GM21717 (cell line): ENCODE data around the gene VWA3A.
"Not testable (repeated sequence)": the region's sequence is repeated elsewhere in the genome, so short reads cannot be mapped to it uniquely, and the experiment has no call there.

ENCODE experiments used
- ATAC-seq: cut with Tn5 transposase; IDR thresholded peaks from one replicate; pipeline ENCODE4 v1.9.1; 2021; ENCODE audit warnings: mild to moderate bottlenecking, moderate library complexity; ENCODE audit not compliant: unreplicated experiment

The VWA3A gene

DNA sequence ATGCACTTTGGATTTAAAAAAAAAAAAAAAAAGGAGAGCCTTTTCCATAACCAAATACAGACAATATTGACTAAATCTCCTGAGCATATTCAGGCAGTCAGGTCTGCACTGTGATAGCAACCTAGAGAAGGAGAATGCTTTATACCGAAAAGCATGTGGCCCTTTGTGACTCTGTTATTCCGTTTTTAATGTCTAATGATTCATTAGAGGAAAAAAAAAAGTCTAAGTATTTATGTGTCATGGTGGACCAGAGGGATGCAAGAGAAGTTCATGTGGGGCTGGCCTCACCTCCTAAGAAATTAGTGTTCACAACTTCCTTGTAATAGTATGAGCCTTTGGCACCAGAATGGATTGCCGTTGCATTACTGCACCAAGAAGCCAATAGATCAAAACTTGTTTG, 11.3 kb upstream of the VWA3A start:
- ATAC-seq = no peak

DNA sequence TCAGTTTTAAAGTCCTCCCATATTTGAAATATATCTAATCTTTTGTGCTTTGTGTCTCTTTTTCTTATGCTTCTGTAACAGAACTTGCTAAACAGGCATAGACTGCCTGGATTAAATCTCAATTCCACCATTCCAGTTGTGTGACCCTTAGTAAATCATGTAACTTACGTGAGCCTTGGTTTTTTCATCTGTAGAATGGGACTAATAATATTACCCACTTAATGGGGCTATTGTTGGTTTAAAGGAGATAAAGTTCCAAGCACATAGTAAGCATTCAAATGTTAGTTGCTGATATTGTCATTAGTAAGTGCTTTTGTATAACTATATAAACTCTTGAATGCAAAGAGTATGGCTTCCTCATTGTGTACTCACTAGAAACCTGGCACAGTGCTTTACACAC, 5.9 kb upstream of the VWA3A start:
- ATAC-seq = no peak

DNA sequence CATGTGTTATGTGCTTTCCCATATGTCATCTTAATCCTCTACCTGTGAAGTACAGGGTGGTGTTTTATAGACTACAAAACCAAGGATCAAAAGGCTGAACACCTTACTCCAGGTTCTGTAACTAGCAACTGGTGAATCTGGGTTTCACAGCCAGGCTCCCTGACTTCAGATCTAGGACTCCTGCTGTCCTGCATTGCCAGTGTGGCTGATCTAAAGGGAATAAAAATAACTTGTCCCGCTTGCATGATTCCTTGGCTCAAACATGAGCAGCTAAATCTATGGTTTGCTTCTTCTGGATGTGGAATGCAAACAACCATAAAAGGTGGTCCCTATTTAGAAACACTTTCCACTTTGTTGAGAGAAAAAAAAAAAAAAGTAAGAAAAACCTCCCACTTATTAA, 3.7 kb upstream of the VWA3A start:
- no peak for ATAC-seq

DNA sequence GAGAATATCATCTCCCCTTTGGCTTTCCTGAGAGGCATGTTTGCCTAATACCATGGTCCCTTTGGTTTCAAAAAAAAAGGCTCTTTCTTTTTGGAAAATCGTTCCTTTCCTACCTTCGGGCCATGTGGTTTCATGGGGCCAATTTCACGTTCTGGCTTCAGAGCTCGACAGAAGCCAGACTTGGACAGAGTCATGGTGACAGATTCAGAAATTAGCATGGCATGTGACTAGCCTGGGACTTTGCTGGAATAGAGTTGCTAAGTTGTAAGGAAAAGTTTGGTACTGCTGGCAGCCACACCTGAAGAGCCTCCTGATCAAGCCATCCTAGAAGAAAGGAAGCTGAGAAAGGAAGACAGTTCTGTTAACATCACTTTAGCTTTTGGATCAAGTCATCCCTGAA, 2.4 kb upstream of the VWA3A start:
- ATAC-seq = no peak

DNA sequence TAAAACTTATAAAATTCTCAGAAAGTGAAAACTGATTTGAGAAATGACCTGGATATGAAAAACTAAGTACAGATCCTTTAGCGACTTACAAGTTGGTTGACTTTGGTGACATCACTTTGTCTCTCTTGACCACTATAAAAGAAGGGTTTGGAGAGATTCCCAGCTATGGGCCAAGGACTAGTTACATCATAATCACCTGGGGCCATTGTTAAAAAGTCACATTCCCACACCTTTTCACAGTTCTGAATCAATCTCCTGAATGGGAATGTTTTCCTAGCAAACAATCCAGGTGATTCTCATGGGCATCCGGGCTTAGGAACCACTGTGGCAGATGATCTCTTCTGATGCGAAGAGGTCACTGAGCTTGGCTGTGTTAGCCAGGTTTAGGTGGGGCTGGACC, 620 bp upstream of the VWA3A start:
- ATAC-seq = no peak

DNA sequence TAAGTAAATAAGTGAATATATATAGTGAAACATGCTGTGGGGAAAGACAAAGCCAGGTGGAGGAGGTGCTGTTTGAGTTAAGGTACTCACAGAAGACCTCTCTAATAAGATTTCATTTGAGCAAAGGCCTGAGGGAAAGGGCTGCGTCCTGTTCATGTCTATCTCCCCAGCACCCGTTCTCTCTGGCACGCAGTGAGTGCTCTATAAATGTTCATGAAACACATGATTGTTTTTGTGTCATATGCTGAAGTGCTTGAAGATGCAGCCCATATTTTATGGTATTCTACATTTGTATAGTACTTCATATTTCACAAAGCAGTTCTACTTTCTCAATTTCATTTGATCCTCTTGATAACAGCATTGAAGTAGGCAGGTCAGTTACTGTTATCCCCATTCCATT, 990 bp downstream of the VWA3A start:
- no peak for ATAC-seq

DNA sequence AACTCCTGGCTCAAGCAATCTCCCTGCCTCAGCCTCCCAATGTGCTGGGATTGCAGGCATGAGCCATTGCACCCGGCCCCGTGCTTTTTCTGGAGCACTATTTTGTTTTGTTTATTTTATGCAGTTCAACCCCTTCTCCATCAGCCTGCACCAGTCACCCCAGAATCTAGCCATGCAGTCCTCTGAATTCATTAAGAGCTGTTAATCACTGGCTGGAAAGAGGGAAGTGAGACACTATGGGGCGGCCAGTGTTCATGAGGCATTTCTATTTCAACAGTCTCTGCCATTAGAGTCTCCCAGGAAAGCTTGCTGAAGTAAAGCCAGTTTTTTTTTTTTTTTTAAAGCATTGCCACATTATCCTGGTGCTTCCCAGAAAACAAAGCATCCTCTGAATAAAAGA, 1.7 kb downstream of the VWA3A start:
- no peak for ATAC-seq

DNA sequence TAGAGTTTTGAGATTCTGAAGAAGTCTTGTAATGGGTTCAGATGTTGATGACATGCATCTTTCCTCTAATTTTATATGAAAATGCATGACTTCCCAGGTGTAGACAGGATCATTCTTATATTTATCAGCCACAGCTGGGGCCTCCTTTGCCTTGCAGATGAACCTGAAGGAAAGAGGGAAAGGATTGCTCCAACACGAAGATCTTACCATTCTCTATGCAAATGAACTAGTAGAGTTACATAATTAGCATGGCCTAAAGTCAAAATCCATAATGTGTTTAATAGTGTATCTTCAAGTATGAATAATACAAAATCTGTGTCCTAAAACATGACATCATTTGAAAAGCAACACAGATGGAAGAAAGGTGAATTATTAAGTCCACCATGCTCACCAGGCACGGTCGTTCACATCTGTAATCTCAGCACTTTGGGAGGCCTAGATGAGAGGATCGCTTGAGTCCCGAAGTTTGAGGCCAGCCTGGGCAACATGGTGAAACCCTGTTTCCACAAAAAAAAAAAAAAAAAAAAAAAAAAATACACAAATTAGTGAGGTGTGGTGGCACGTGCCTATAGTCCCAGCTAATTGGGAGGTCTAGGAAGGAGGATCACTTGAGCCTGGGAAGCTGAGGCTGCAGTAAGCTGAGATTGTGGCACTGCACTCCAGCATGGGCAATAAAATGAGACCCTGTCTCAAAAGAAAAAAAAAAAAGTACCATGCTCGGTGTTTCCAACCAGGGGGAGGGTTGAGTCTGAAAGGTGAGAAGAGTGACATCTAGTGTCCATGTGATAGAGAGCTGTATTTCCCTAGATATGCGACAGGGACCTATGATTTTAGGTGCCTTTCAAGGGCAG, 6.3 kb downstream of the VWA3A start:
- ATAC-seq = no peak

DNA sequence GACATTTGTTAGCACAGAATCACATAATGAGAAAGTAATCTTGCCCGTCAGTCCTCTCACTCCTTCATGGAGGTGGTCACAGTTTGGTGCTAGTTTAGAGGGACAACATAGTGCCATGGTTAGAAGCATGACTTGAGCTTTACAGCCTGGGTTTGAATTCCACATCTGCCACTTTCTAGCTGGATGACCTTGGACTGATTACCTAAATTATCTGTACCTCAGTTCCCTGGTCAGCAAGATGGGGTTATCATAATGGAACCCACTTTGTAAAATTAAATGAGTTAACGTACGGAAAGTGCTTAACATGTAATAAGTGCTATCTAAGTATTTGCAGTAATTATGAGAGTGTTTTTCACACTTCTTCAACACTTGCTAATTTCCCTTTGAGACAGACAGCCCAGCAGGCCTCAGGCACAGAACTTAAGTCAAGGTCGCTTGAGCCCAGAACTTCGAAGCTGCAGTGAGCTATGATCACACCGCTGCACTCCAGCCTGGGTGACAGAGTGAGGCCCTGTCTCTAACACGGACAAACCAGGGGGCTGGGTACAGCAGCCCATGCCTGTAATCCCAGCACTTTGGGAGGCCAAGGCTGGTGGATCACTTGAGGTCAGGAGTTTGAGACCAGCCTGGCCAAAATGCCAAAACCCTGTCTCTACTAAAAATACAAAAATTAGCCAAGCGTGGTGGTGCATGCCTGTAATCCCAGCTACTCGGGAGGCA, 7.1 kb downstream of the VWA3A start:
- ATAC-seq = no peak

DNA sequence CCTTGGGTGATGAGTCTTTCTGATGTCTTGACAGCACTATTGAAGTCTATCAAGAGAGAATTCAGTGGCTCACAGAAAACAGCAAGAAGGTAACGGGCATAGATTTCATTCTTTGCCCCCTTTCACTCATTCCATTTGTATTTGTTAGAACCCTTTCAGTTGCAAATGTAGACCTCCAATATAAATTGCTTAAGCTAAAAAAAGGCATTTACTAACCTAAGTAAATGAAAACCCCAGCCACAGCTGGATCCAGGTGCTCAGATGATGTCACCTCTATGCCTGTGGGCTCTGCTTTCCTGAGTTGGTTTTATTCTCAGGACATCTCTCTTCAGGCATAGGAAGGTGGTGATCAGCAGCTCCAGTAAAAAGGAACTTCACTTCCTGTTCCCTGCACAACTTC, 11.1 kb downstream of the VWA3A start:
- ATAC-seq = no peak

DNA sequence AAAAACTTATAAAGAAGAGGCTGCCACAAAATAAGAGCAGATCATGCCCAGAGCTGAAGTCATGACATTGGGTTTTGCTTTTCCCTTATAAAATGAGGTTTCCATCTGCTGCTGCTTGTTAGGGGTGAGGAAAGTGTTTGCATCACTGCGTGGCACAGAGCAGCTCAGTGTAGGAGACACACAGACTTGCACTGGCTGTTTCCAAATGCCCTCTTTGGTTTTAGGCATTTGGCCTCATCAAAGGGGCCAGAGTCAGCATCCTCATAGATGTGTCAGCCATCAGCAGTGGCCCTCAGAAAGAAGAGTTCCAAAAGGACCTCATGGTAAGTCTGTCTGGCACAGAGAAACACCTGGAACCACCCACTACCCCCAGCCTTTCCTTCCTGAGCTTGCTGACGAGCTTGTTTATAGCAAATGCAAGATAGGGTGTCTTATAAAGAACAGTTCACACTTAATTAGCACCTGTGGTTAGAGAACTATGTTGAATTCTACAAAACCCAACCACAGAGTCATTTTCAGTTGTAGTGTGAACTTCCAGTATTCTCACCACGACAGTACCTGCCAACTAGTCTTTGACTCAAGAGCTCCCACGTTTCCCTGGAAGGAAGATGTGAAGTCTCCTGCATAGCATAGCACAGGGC, 17.0 kb downstream of the VWA3A start:
- ATAC-seq = no peak

DNA sequence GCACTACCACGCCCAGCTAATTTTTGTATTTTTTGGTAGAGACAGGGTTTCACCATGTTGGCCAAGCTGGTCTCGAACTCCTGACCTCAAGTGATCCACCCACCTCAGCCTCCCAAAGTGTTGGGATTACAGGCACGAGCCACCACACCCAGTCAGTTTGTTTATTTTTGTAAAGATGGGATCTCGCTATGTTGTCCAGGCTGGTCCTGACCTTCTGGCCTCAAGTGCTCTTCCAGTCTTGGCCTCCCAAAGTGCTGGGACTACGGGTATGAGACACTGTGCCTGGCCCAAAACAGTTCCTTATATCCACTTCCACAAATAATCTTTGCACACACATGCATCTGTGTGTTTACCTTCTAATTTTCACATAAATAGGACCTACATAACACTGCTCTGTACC, 19.3 kb downstream of the VWA3A start:
- not testable (repeated sequence) for ATAC-seq

DNA sequence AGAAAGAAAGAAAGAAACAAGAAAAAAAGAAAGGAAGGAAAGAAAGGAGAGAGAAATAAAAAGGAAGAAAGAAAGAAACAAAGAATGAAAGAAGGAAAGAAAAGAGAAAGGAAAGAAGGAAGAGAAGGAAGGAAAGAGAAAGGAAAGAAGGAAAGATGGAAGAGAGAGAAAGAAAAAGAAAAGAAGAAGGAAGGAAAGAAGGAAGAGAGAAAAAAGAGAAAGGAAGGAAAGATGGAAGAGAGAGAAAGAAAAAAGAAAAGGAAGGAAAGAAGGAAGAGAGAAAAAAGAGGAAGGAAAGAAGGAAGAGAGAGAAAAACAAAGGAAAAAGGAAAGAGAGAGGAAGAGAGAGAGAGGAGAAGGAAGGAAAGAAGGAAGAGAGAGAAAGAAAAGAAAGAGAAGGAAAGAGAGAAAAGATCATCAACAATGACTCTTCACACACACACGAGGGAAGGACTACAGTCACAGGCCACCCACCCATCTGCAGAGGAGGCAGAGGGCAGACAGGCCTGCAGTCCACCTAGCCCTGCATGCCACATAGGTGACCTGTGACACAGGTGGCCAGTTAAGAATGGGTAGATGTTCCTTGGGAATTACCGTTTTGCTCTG, 23.9 kb downstream of the VWA3A start:
- no peak for ATAC-seq

DNA sequence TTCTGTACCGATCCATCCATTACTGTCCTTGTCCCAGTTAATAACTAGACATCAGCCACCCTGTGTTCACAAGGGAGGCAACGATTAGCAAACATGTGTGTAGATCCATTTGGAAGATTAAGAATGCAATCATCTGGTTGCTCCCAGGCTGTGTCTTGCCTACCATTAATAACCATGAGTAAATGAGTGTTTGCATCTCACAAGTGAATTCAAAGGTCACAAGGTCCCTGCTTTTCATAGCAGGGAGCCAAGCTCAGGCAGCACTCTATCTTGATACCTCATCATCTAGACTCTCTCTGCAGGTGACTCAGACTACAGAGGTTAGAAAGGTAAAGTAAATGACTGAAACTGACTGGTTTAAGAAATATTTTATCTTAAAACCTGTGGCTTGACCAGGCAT, 25.3 kb downstream of the VWA3A start:
- no peak for ATAC-seq

DNA sequence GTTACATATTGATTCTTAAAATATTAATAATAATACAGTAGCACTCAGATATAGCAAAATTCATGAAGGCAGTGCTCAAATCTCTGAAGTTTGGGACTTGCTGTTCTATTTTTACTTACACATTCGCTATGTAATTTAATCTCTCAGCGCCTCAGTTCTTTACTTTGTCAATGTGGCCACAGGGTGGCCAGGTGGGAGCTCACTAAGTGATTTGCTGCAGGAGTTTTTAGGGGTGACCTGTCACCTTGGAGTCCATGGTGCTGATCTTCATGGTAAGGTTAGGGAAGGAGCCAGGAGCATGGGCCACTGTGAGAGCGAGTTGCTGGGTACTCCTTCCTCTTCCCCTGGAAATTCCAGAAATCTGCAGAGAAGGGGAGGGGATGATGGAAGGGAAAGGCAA, 28.1 kb downstream of the VWA3A start:
- no peak for ATAC-seq

DNA sequence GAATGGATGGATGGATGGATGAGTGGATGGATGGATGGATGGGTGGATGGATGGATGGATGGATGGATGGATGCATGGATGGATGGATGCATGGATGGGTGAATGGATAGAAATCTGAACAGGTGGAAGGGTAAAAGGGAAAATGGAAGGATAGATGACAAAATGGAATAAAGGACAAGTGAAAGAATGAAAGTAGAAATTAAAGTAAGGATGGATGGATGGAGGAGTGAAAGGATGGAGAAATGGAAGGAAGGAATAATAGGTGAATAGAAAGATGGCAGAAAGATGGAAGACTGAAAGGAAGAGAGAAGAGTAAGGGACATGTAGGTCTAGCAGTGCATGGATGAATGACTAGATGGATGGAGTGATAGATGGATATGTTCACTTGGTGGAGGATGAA, 29.9 kb downstream of the VWA3A start:
- no peak for ATAC-seq

DNA sequence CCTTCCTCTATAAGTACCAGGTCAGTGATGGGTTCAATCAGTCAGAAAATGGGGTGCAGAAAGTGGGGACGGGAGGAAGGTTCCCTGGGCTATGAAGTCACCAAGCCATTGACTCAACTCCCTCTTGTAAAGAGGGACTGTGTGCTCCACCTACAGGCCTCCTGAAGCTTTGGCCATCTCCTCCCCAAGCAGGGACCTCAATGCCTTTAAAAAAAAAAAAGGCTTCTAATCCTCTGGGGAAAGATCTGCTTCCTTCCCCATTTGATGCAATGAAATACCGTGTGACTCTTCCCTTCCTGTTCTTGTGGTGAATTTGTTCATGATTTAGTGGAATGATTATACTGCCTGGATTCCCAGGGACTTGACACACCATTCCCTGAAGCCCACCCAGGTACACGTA, 30.8 kb downstream of the VWA3A start:
- no peak for ATAC-seq

DNA sequence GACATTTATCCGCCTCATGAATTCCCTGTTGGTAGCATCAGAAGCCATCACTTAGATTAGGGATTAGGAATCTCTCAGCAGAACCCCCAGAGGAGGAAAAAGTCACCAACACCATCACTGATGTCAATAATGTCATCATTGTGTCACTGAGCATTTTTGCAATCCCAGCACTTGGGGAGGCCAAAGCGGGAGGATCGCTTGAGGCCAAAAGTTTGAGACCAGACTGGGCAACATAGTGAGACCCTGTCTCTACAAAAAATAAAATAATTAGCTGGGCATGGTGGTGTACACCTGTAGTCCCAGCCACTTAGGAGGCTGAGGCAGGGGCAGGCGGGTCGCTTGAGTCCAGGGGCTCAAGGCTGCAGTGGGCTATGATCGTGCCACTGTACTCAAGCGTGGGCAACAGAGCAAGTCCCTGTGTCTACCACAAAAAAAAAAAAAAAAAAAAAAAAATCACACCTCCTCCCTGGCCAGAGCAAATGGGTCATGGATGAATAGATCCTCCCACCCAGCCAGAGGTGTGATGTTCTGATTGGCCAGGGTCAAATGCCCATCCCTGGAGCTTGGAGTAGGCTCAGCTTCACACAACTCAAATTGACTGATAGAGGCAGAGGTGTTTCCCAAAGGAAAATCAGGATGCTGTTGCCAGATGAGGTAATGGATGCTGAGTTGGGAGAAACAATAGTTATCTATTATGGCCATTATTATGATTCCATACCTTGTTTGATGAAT, 31.6 kb downstream of the VWA3A start:
- no peak for ATAC-seq

DNA sequence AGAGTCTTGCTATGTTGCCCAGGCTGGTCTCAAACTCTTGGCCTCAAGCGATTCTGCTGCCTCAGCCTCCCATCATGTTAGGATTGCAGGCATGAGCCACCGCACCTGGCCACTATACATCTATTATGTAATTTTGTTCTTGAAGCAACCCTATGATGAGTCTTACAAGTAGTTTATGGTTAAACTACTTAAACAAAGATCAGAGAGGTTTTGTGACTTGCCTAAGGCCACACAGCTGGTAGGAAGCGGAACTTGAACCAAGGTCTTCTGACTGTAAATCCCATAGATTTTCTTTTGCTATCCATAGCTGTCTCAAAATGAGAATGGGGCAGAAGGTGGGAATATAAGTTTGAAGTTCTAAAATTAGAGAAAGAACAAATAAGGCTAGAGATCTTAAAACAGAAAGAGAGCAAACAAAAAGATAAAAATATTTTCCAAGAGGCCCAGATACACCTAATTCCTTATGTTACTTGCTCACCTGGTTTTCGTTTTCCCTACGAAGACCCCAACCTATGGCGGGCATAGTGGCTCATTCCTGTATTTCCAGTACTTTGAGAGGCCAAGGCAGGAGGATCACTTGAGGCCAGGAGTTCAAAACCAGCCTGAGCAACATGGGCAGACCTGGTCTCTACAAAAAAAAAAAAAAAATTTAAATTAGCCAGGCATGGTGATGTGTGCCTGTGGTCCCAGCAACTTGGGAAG, 32.4 kb downstream of the VWA3A start:
- ATAC-seq = no peak

DNA sequence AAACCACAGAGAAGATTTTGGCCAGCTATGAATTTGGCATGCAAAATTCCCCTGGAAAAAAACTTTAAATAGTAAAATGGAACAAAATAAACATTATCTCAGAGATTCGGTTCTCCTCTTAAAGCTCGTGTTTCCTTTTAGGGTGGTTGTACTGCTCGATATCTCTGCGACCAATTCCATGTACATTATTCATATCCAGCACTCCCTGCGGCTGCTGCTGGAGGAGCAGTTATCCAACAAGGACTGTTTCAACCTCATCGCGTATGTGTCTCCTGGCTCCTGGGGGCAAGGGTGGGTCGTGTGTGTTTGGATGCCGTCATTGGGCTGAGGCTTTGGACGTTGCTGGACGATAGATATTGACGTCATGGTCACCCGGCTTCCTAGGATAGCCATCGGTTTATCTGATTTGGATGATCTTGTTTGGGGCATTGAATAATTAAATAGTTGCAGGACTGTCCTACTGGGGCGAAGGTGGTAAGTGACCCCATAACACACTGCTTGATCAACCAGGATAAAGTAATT, 33.8 kb downstream of the VWA3A start:
- ATAC-seq = no peak
